Activated naive CD8-positive, alpha-beta T cell (primary cell): Measurements from ENCODE around the gene LCP1.

ENCODE experiments used
- H3K27ac Mint-ChIP-seq: one replicate; pipeline ENCODE4 v1.8.0; 2021; ENCODE audit warnings: mixed read lengths
- H3K27me3 Mint-ChIP-seq: one replicate; pipeline ENCODE4 v1.8.0; 2021; ENCODE audit warnings: mixed read lengths
- H3K36me3 Mint-ChIP-seq: one replicate; pipeline ENCODE4 v1.8.0; 2021; ENCODE audit warnings: mixed read lengths
- H3K4me1 Mint-ChIP-seq: one replicate; pipeline ENCODE4 v1.8.0; 2021; ENCODE audit warnings: low read depth, mixed read lengths
- H3K4me3 Mint-ChIP-seq: one replicate; pipeline ENCODE4 v1.8.0; 2021; ENCODE audit warnings: mild to moderate bottlenecking, mixed read lengths
- H3K9me3 Mint-ChIP-seq: one replicate; pipeline ENCODE4 v1.8.0; 2021; ENCODE audit warnings: low read depth, mixed read lengths

LCP1 gene

GRCh38 chr13:46097015-46097414 is 85.0 kb downstream of the LCP1 start:
- Mint-ChIP-seq H3K4me1 (no peaks in the 10 kb centered on the region), H3K27ac (no peak overlapping the region)

GRCh38 chr13:46094478-46094877 is 87.5 kb downstream of the LCP1 start:
- Mint-ChIP-seq H3K36me3 (no peaks in the 10 kb centered on the region), H3K4me3 (no peak overlapping the region), H3K27me3 (peaks cover 12% of the 10 kb centered on the region), H3K9me3 (no peaks in the 10 kb centered on the region), H3K4me1 (no peaks in the 10 kb centered on the region), H3K27ac (no peak overlapping the region)

More at GRCh38 chr13:46097015-46097414, 85.0 kb downstream of the LCP1 start:
- Mint-ChIP-seq H3K36me3 (no peaks in the 10 kb centered on the region), H3K4me3 (no peak overlapping the region), H3K9me3 (no peaks in the 10 kb centered on the region), H3K27me3 (peaks cover 8% of the 10 kb centered on the region)

DNA sequence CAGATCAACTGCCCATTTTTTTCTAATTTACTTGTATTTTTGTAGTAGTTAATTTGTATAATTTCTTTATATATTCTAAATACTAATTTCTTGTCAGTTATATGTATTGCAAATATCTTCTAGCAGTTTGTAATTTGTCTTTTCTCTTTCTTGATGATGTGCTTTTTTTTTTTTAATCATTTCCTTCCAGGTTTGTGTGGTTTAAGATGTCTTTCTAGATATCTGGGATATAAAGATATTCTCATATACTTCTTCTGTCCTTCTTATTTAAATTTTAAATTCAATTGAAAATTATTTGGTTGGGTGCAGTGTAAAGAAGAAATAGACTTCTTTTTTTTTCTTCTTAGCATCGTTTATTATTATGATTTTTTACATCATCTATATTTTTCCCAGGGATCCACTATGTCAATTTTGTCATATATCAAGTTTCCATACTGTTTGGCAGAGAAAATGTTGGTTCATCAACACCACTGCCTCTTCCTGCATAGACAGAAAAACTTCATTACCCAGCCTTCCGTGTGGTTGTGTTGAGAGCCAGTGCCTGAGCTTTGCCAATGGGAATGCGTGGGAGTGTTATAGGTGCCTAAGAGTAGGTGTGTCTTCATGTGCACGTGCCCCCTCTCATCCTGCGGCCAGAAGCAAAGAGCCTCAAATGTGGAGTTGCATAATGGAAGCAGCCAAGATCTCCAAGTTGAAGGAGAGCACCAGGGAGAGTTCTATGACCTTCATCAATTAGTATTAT is 93.0 kb downstream of the LCP1 start:
- H3K4me3 Mint-ChIP-seq: no peak overlapping the region
- no peaks in the 10 kb centered on the region for H3K9me3 Mint-ChIP-seq
- H3K36me3 Mint-ChIP-seq: no peaks in the 10 kb centered on the region
- no peaks in the 10 kb centered on the region for H3K4me1 Mint-ChIP-seq
- H3K27me3 Mint-ChIP-seq: peaks cover 7% of the 10 kb centered on the region
- no peak overlapping the region for H3K27ac Mint-ChIP-seq

- H3K9me3 Mint-ChIP-seq: no peaks in the 10 kb centered on the region
- peaks cover 5% of the 10 kb centered on the region for H3K27me3 Mint-ChIP-seq
- H3K4me1 Mint-ChIP-seq: no peaks in the 10 kb centered on the region
- no peaks in the 10 kb centered on the region for H3K36me3 Mint-ChIP-seq
- no peak overlapping the region for H3K27ac Mint-ChIP-seq
- H3K4me3 Mint-ChIP-seq: no peak overlapping the region
Observed at GRCh38 chr13:46087481-46087880, 94.5 kb downstream of the LCP1 start.

DNA sequence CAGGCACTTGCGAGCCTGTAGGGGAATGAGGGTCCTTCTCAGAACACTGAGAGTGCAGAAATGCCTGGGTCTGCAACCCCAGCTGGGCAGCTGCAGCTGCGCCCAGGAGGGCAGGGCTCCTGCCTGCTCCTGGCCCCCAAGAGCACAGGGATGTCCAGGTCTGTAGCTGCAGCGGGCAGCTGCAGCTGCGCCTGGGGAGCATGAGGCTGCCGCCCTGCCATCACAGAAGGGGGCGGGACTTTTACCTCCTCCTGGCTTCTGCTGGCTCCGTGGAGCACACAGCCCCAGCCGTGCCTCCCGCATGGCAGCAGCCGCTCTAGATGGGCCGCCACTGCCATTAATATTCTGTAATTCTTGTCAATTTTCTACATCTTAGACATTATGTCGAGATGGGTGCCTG is 95.0 kb downstream of the LCP1 start:
- H3K27me3 Mint-ChIP-seq: peaks cover 3% of the 10 kb centered on the region
- no peaks in the 10 kb centered on the region for H3K9me3 Mint-ChIP-seq
- H3K27ac Mint-ChIP-seq: no peak overlapping the region
- H3K4me3 Mint-ChIP-seq: no peak overlapping the region
- H3K36me3 Mint-ChIP-seq: no peaks in the 10 kb centered on the region
- no peaks in the 10 kb centered on the region for H3K4me1 Mint-ChIP-seq

GRCh38 chr13:46086421-46086922 is 95.5 kb downstream of the LCP1 start:
- Mint-ChIP-seq H3K9me3 (no peaks in the 10 kb centered on the region), H3K27ac (no peak overlapping the region), H3K4me1 (no peaks in the 10 kb centered on the region), H3K36me3 (no peaks in the 10 kb centered on the region), H3K4me3 (no peak overlapping the region), H3K27me3 (peaks cover 3% of the 10 kb centered on the region)

- Mint-ChIP-seq H3K4me3 (no peak overlapping the region), H3K9me3 (no peaks in the 10 kb centered on the region), H3K4me1 (no peaks in the 10 kb centered on the region), H3K36me3 (no peaks in the 10 kb centered on the region), H3K27ac (no peak overlapping the region), H3K27me3 (no peaks in the 10 kb centered on the region)
Observed at GRCh38 chr13:46085737-46086136, 96.2 kb downstream of the LCP1 start.

DNA sequence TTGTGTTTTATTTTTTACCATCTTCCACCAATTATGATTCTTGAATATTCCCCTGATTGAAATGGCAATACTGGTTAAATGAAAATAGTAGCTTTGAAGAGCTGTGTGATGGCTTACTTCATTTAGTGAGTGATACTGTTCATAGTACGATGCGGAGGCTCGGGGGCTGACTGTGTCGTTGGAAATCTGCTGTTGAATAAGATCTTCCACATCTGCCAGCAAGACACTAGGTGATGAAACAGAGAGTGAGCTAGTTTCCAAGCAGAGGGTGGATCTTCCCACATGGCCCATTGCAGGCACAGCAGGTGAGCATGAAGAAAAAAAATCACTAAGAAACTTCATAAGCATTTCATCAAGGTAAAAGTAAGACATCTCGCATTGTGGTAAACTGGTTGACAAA is 99.7 kb downstream of the LCP1 start:
- Mint-ChIP-seq H3K4me1 (peaks cover 9% of the 10 kb centered on the region), H3K36me3 (no peaks in the 10 kb centered on the region), H3K9me3 (no peaks in the 10 kb centered on the region), H3K4me3 (no peak overlapping the region), H3K27me3 (no peaks in the 10 kb centered on the region), H3K27ac (no peak overlapping the region)

GRCh38 chr13:46079770-46080169 is 102.2 kb downstream of the LCP1 start:
- Mint-ChIP-seq H3K4me3 (no peak overlapping the region), H3K36me3 (no peaks in the 10 kb centered on the region), H3K9me3 (no peaks in the 10 kb centered on the region), H3K4me1 (peaks cover 9% of the 10 kb centered on the region), H3K27ac (no peak overlapping the region), H3K27me3 (no peaks in the 10 kb centered on the region)

DNA sequence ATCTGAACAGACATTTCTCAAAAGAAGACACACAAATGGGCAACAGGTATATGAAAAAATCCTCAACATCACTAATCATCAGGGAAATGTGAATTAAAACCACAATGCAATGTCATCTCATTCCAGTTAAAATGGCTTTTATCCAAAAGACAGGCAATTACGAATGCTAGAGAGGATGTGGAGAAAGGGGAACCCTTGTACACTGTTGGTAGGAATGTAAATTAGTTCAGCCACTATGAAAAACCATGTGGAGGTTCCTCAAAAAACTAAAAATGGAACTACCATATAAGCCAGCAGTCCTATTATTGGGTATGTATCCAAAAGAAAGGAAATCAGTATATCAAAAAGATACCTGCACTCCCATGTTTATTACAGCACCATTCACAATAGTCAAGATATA is 104.7 kb downstream of the LCP1 start:
- Mint-ChIP-seq H3K27me3 (no peaks in the 10 kb centered on the region), H3K27ac (no peak overlapping the region), H3K9me3 (no peaks in the 10 kb centered on the region), H3K4me3 (no peak overlapping the region), H3K4me1 (peaks cover 9% of the 10 kb centered on the region), H3K36me3 (no peaks in the 10 kb centered on the region)

- no peaks in the 10 kb centered on the region for H3K9me3 Mint-ChIP-seq
- H3K4me3 Mint-ChIP-seq: no peak overlapping the region
- no peaks in the 10 kb centered on the region for H3K27me3 Mint-ChIP-seq
- no peak overlapping the region for H3K27ac Mint-ChIP-seq
- peaks cover 9% of the 10 kb centered on the region for H3K4me1 Mint-ChIP-seq
- no peaks in the 10 kb centered on the region for H3K36me3 Mint-ChIP-seq
Observed at GRCh38 chr13:46076827-46077226, 105.2 kb downstream of the LCP1 start.
